ENCODE results near the gene RUNX2. TPM values are rescaled to one million over a fixed set of nuclear protein-coding genes. Genes with fewer than 3 reads are reported as not detected.
A peak's percentile ranks its signal among the peaks of the same experiment; 100 is the strongest.

The RUNX2 gene
- polyA plus RNA-seq, 1 donor (not counting 4 experiments of a cell fraction or from before 2014, with no cell fraction given) = 1.4 TPM

- Histone ChIP-seq H3K4me2 (ENCODE audit: control insufficient read depth, extremely low read depth, insufficient read depth, low read depth, low read length) (peak overlapping the region; percentile 22), H2AFZ (ENCODE audit: control insufficient read depth, low read length) (no peak overlapping the region), H4K20me1 (ENCODE audit: control insufficient read depth, extremely low read depth, insufficient read depth, low read length) (no peaks in the 10 kb centered on the region), H3K9me1 (ENCODE audit: control insufficient read depth, extremely low read depth, insufficient read depth, low read length) (no peaks in the 10 kb centered on the region), H3K4me3 (ENCODE audit: control insufficient read depth in 2 of 3, extremely low read depth in 1 of 3, insufficient read depth in 2 of 3, low read depth in 1 of 3, low read length in 3 of 3) (no peak overlapping the region), H3K4me1 (ENCODE audit: control insufficient read depth, extremely low read depth, insufficient read depth, low read length) (peaks cover 45% of the 10 kb centered on the region), H3K79me2 (ENCODE audit: control insufficient read depth, insufficient read depth, low read length) (no peaks in the 10 kb centered on the region), H3K27me3 (ENCODE audit: control insufficient read depth, extremely low read depth, insufficient read depth, low read length) (no peaks in the 10 kb centered on the region), H3K36me3 (ENCODE audit: control insufficient read depth in 2 of 2, extremely low read depth in 1 of 2, insufficient read depth in 2 of 2, low read length in 2 of 2) (no peaks in the 10 kb centered on the region), H3K9ac (ENCODE audit: control insufficient read depth, extremely low read depth, insufficient read depth, low read length) (no peak overlapping the region), H3K27ac (ENCODE audit: control insufficient read depth, insufficient read depth, low read length) (no peak overlapping the region), H3K9me3 (ENCODE audit: control insufficient read depth, low read depth, low read length) (no peaks in the 10 kb centered on the region)
- TF ChIP-seq CTCF (optimal IDR thresholded peaks at IDR 0.05 in 1 of 3, IDR thresholded peaks at IDR 0.05 in 1 of 3, conservative IDR thresholded peaks at IDR 0.05 in 1 of 3; ENCODE audit: extremely low read depth in 1 of 3, insufficient read depth in 2 of 3, low read length in 3 of 3) = no peak
- no peak for TF ChIP-seq EZH2 (IDR thresholded peaks at IDR 0.05; ENCODE audit: low read length)
- no peak for DNase-seq (ENCODE audit: low read depth, low spot score)
- dilution Hi-C loops (cut with MboI; ENCODE audit: extremely low pct_ligation_motif_present, low sequenced_read_pairs) = no loop called here
- no peak for FAIRE-seq
These were observed 105.6 kb downstream of the RUNX2 start for GRCh38 chr6:45433533-45434380.

DNA sequence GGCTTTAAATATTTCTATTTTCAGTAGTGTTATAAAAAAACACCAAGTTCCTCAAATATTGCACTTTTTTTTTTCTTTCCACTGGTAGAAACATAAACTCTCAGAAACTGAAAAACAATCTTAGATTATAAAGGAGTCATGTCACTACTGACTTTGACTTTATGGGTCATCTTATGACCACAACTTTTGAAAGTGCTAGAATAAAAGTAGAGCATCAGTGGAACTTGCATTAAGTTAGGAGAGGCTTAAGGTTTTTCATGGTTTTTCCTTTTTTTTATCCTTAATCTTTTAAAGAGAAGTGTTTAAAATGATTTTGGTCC, 106.2 kb downstream of the RUNX2 start:
- no peak overlapping the region for H3K27ac ChIP-seq (ENCODE audit: control insufficient read depth, insufficient read depth, low read length)
- no peaks in the 10 kb centered on the region for H3K79me2 ChIP-seq (ENCODE audit: control insufficient read depth, insufficient read depth, low read length)
- no peak for FAIRE-seq
- no peak overlapping the region for H3K9ac ChIP-seq (ENCODE audit: control insufficient read depth, extremely low read depth, insufficient read depth, low read length)
- dilution Hi-C loops (cut with MboI; ENCODE audit: extremely low pct_ligation_motif_present, low sequenced_read_pairs) = no loop called here
- no peaks in the 10 kb centered on the region for H3K9me1 ChIP-seq (ENCODE audit: control insufficient read depth, extremely low read depth, insufficient read depth, low read length)
- no peak overlapping the region for H3K4me2 ChIP-seq (ENCODE audit: control insufficient read depth, extremely low read depth, insufficient read depth, low read depth, low read length)
- no peaks in the 10 kb centered on the region for H3K9me3 ChIP-seq (ENCODE audit: control insufficient read depth, low read depth, low read length)
- H4K20me1 ChIP-seq (ENCODE audit: control insufficient read depth, extremely low read depth, insufficient read depth, low read length) = no peaks in the 10 kb centered on the region
- H3K4me3 ChIP-seq (ENCODE audit: control insufficient read depth in 2 of 3, extremely low read depth in 1 of 3, insufficient read depth in 2 of 3, low read depth in 1 of 3, low read length in 3 of 3) = no peak overlapping the region
- H3K27me3 ChIP-seq (ENCODE audit: control insufficient read depth, extremely low read depth, insufficient read depth, low read length) = no peaks in the 10 kb centered on the region
- H3K36me3 ChIP-seq (ENCODE audit: control insufficient read depth in 2 of 2, extremely low read depth in 1 of 2, insufficient read depth in 2 of 2, low read length in 2 of 2) = no peaks in the 10 kb centered on the region
- no peak for DNase-seq (ENCODE audit: low read depth, low spot score)
- peaks cover 51% of the 10 kb centered on the region for H3K4me1 ChIP-seq (ENCODE audit: control insufficient read depth, extremely low read depth, insufficient read depth, low read length)
- no peak overlapping the region for H2AFZ ChIP-seq (ENCODE audit: control insufficient read depth, low read length)
- TF ChIP-seq EZH2 (IDR thresholded peaks at IDR 0.05; ENCODE audit: low read length) (no peak), CTCF (optimal IDR thresholded peaks at IDR 0.05 in 1 of 3, IDR thresholded peaks at IDR 0.05 in 1 of 3, conservative IDR thresholded peaks at IDR 0.05 in 1 of 3; ENCODE audit: extremely low read depth in 1 of 3, insufficient read depth in 2 of 3, low read length in 3 of 3) (no peak)
